CD8-positive, alpha-beta memory T cell (primary cell): ENCODE data around the gene TTC38. TPM values are rescaled to one million over a fixed set of nuclear protein-coding genes. Genes with fewer than 3 reads are reported as not detected.

Experiments used
- CTCF ChIA-PET: fragments of 350-600 bp; sonication (Branson Sonifier 250); formaldehyde crosslinking; loops from one replicate; lab custom pipeline; 2021; ENCODE audit warnings: antibody characterized with exemption; lab: Charles Lee
- POLR2A ChIA-PET: fragments of 350-600 bp; sonication (Branson Sonifier 250); formaldehyde crosslinking; loops from one replicate; lab custom pipeline; 2021; ENCODE audit warnings: antibody characterized with exemption; lab: Charles Lee
- DNase-seq, 5 donors: peaks; one replicate each; pipeline versions ENCODE4 v3.0.0 to v3.0.0-alpha.2; 2020 to 2022; ENCODE audit warnings: mixed read lengths in 1 of 5
- H3K27ac ChIP-seq: one replicate; pipeline ENCODE4 v1.7.0; 2013; ENCODE audit warnings: low read depth, mild to moderate bottlenecking, low read length, moderate library complexity
- H3K27me3 ChIP-seq: 2 replicates; pipeline ENCODE4 v1.7.0; 2013; ENCODE audit warnings: low read length, mild to moderate bottlenecking; ENCODE audit not compliant: insufficient read depth, poor library complexity, severe bottlenecking
- H3K36me3 ChIP-seq: 2 replicates; pipeline ENCODE4 v1.7.0; 2013; ENCODE audit warnings: mild to moderate bottlenecking, low read length, moderate library complexity; ENCODE audit not compliant: insufficient read depth
- H3K4me1 ChIP-seq: 2 replicates; pipeline ENCODE4 v1.7.0; 2013; ENCODE audit warnings: mild to moderate bottlenecking, low read length, moderate library complexity; ENCODE audit not compliant: insufficient read depth
- H3K4me3 ChIP-seq: 2 replicates; pipeline ENCODE4 v1.7.0; 2013; ENCODE audit warnings: mild to moderate bottlenecking, low read length
- H3K9me3 ChIP-seq: 2 replicates; pipeline ENCODE4 v1.7.0; 2013; ENCODE audit warnings: mild to moderate bottlenecking, low read length
- H3K27ac Mint-ChIP-seq, 8 donors: one replicate each; pipeline ENCODE4 v1.8.0; 2020 to 2021; ENCODE audit warnings: mixed read lengths in 8 of 8, mild to moderate bottlenecking in 6 of 8, inconsistent platforms in 3 of 8, moderate library complexity in 3 of 8
- H3K27me3 Mint-ChIP-seq, 2 donors: one replicate each; pipeline ENCODE4 v1.8.0; 2020 to 2021; ENCODE audit warnings: mixed read lengths in 2 of 2, mild to moderate bottlenecking in 1 of 2, moderate library complexity in 1 of 2
- H3K36me3 Mint-ChIP-seq, 3 donors: one replicate each; pipeline ENCODE4 v1.8.0; 2020 to 2021; ENCODE audit warnings: mixed read lengths in 3 of 3, inconsistent platforms in 1 of 3, mild to moderate bottlenecking in 1 of 3
- H3K4me1 Mint-ChIP-seq, 3 donors: one replicate each; pipeline ENCODE4 v1.8.0; 2020 to 2021; ENCODE audit warnings: mixed read lengths in 3 of 3, inconsistent platforms in 1 of 3, mild to moderate bottlenecking in 1 of 3
- H3K4me3 Mint-ChIP-seq, 7 donors: one replicate each; pipeline ENCODE4 v1.8.0; 2020 to 2021; ENCODE audit warnings: mixed read lengths in 7 of 7, mild to moderate bottlenecking in 6 of 7, moderate library complexity in 4 of 7, inconsistent platforms in 2 of 7
- H3K9me3 Mint-ChIP-seq, 5 donors: one replicate each; pipeline ENCODE4 v1.8.0; 2020 to 2022; ENCODE audit warnings: mixed read lengths in 5 of 5, mild to moderate bottlenecking in 3 of 5, moderate library complexity in 2 of 5, inconsistent platforms in 1 of 5
- polyA plus RNA-seq: library from polyadenylated mRNA; unstranded; fragments of 300-500 nt; fragmentation: Illumina TruSeq; gene quantifications from one replicate; pipeline ENCODE4 v1.2.3, GENCODE V29; 2021
- total RNA-seq, 2 experiments: library from RNA; stranded (reverse); gene quantifications; one replicate each; pipeline ENCODE4 v1.2.3, GENCODE V29; 2021

TTC38 gene
- total and polyA plus RNA-seq, 3 experiments from 2014 or later, result 15.6 to 20.0 (median 17.4) TPM

DNA sequence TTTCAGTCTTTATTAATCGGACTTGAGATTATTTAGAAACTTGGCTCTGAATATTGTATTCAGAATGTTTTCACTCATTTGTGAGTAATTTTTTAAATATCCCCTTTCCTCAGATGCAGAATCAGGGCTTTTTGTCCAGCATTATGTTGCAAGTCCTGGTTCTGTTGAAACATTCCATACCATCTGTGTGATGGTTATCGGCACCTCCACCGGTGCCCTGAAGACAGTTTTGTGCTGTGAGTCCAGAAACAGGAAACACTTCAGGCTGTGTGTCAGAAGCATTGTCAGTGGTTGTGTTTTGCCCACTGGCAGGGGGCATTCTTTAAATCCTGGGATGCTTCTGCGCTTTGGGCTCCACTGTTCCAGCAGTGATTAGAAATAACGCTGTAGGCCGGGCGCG is 38.1 kb upstream of the TTC38 start:
- Histone ChIP-seq H3K4me3 (no peak overlapping the region), H3K9me3 (no peaks in the 10 kb centered on the region), H3K27me3 (no peaks in the 10 kb centered on the region), H3K27ac (no peak overlapping the region), H3K4me1 (no peaks in the 10 kb centered on the region), H3K36me3 (no peaks in the 10 kb centered on the region)
- Mint-ChIP-seq H3K9me3 (no peaks in the 10 kb centered on the region), H3K4me3 (no peak overlapping the region), H3K27ac (no peak overlapping the region), H3K36me3 (peaks cover 4 to 15% (median 7%) of the 10 kb centered on the region in 3 donors), H3K4me1 (no peaks in the 10 kb centered on the region), H3K27me3 (peaks cover 0 to 2% of the 10 kb centered on the region in 2 donors)
- no peak for DNase-seq
- CTCF ChIA-PET, result no interaction called here
- POLR2A ChIA-PET, result no interaction called here

DNA sequence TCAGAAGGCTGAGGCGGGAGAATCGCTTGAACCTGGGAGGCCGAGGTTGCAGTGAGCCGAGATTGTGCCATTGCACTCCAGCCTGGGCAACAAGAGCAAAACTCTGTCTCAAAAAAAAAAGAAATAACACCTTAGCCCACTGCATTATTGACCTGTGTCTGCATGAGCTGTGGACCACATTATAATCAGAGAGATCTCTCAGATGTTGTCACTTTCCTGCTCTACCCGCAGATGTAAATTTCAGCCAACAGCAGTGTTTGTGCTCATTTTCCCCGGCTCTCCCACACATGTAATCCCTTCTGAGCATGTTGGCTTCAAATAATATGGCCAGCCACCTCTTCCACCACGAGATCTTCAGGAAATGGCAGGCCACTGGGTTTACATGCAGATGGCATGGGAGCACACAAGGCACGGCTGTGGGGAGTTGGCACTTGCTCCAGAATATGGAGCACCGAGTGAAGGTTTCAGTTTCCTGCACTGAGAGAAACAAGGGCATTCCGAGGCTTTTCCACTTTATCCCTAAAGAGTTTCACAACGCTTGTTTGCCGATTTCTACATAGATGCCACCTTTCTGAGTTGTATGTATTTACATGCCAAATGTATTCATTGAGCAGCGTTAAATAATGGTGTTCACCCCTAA is 37.4 kb upstream of the TTC38 start:
- H3K36me3 ChIP-seq, result no peaks in the 10 kb centered on the region

DNA sequence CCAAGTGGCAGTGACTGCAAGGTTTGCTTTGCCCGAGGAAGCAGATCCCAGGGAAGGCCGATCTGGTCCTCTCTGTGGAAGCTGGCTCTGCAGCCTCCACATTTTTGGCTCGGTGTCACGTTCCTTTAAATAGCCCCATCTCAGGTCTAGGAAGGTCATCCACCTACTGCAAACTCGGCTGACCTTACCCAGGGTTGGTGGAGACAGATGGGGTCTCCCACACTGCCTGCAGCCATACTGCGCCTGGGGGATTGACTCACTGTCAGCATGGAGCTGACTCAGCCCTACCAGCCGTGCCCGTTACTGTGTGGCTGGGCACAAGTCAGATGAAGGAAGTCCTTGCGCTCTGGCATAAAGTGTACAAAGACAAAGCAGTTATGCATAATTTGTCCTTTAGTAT is 34.6 kb upstream of the TTC38 start:
- H3K27ac Mint-ChIP-seq, result no peak overlapping the region
- H3K9me3 ChIP-seq, result no peaks in the 10 kb centered on the region
- no peaks in the 10 kb centered on the region for H3K36me3 ChIP-seq
- no peak for DNase-seq
- H3K4me1 Mint-ChIP-seq, result peaks cover 0 to 2% (median 0%) of the 10 kb centered on the region in 3 donors
- H3K36me3 Mint-ChIP-seq, result peaks cover 0 to 38% (median 14%) of the 10 kb centered on the region in 3 donors
- no peak overlapping the region for H3K4me3 Mint-ChIP-seq
- ChIA-PET CTCF (no interaction called here), POLR2A (no interaction called here)
- H3K27me3 Mint-ChIP-seq, result no peaks in the 10 kb centered on the region
- H3K27me3 ChIP-seq, result no peaks in the 10 kb centered on the region
- H3K4me1 ChIP-seq, result no peaks in the 10 kb centered on the region
- H3K4me3 ChIP-seq, result no peak overlapping the region
- H3K9me3 Mint-ChIP-seq, result no peaks in the 10 kb centered on the region
- H3K27ac ChIP-seq, result no peak overlapping the region

More for the DNA sequence above, 37.4 kb upstream of the TTC38 start:
- H3K4me1 Mint-ChIP-seq, result no peaks in the 10 kb centered on the region
- no peaks in the 10 kb centered on the region for H3K9me3 Mint-ChIP-seq
- no peaks in the 10 kb centered on the region for H3K27me3 Mint-ChIP-seq
- Histone ChIP-seq H3K9me3 (no peaks in the 10 kb centered on the region), H3K27ac (no peak overlapping the region), H3K4me3 (no peak overlapping the region), H3K27me3 (no peaks in the 10 kb centered on the region), H3K4me1 (no peaks in the 10 kb centered on the region)
- H3K4me3 Mint-ChIP-seq, result no peak overlapping the region
- DNase-seq, result no peak
- CTCF ChIA-PET, result no interaction called here
- POLR2A ChIA-PET, result no interaction called here
- H3K27ac Mint-ChIP-seq, result no peak overlapping the region
- peaks cover 4 to 19% (median 12%) of the 10 kb centered on the region in 3 donors for H3K36me3 Mint-ChIP-seq

DNA sequence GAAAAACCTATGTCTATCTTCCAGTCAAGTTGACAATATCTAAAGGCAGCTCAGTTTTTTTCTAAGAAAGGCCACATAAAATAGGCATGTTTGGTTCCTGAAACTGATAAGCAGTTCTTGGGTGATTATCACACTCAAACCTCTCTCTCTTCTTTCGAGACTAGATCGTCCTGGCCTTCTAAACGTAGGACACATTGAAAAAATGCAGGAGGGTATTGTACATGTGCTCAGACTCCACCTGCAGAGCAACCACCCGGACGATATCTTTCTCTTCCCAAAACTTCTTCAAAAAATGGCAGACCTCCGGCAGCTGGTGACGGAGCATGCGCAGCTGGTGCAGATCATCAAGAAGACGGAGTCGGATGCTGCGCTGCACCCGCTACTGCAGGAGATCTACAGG is 32.8 kb upstream of the TTC38 start:
- Histone ChIP-seq H3K4me1 (peaks cover 8% of the 10 kb centered on the region), H3K9me3 (no peaks in the 10 kb centered on the region), H3K4me3 (no peak overlapping the region), H3K27ac (no peak overlapping the region), H3K36me3 (no peaks in the 10 kb centered on the region), H3K27me3 (no peaks in the 10 kb centered on the region)
- ChIA-PET POLR2A (interaction anchor here (1.0 kb wide), 1 partner anchor 15 kb away, joined by 3 read pairs; the partner anchor contains the start of gene CDPF1), CTCF (no interaction called here)
- no peak for DNase-seq
- Mint-ChIP-seq H3K4me3 (no peak overlapping the region), H3K4me1 (peaks cover 8 to 15% (median 11%) of the 10 kb centered on the region in 3 donors), H3K9me3 (no peaks in the 10 kb centered on the region), H3K36me3 (peaks cover 0 to 39% (median 14%) of the 10 kb centered on the region in 3 donors), H3K27me3 (no peaks in the 10 kb centered on the region), H3K27ac (peak overlapping the region in 1 of 8 donors; percentile 71)

DNA sequence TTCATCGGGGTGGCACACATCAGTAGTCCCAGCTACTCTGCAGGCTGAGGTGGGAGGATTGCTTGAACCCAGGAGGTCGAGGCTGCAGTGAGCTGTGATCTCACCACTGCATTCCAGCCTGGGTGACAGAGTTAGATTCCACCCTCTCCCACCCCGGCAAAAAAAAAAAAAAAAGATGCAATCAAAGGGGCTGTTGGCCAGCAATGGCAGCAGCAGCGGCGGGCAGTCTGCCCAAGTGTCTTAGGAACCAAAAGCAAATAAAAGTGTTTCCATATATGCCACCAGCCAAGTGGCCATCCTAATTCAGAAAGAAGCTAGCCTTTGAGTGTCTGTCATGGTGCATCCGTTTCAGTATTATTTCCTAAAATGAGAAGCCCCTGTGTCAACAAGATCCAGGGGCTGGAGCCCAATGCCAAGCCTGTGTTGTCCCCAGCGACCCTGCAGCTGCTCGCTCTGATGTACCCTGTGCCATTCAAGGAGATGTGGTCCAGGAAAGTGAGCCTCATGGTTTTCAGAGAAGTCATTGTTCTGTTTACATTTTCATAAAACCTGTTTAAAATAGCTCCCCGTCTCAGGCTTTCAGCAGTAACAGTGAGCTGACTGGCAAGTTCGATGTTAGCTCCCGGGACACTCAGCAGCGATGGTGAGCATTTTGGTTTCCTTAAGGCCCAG is 30.2 kb upstream of the TTC38 start:
- H3K27ac Mint-ChIP-seq, result no peak overlapping the region
- no peak overlapping the region for H3K27ac ChIP-seq

DNA sequence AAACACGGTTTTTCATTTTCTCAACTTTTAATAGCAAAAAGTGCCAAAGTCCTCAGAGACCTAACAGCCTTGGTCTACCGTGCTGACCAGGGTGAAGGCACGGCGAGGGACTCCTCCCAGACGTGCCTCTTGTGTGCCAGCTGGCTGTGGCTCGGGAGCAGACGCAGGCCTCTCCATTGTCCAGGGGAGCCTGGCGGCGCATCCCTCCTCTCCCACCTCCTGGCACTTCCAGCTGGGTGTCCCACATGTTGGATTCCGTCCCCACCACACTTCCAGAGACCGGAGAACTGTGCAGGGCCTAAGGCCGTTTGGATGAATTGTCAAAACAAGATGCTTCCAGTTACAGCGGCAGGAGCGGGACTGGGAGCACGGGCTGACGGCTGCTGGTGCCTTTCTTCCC is 29.3 kb upstream of the TTC38 start:
- H3K27me3 Mint-ChIP-seq, result no peaks in the 10 kb centered on the region
- peaks cover 12 to 23% (median 19%) of the 10 kb centered on the region in 3 donors for H3K4me1 Mint-ChIP-seq
- H3K9me3 ChIP-seq, result no peaks in the 10 kb centered on the region
- no peak overlapping the region for H3K4me3 ChIP-seq
- no peak for DNase-seq
- ChIA-PET POLR2A (no interaction called here), CTCF (no interaction called here)
- H3K4me1 ChIP-seq, result peaks cover 19% of the 10 kb centered on the region
- H3K4me3 Mint-ChIP-seq, result no peak overlapping the region
- H3K27ac ChIP-seq, result no peak overlapping the region
- H3K27ac Mint-ChIP-seq, result peak overlapping the region in 2 of 8 donors; percentile 16 to 92
- no peaks in the 10 kb centered on the region for H3K9me3 Mint-ChIP-seq
- peaks cover 0 to 40% (median 14%) of the 10 kb centered on the region in 3 donors for H3K36me3 Mint-ChIP-seq
- H3K36me3 ChIP-seq, result no peaks in the 10 kb centered on the region
- no peaks in the 10 kb centered on the region for H3K27me3 ChIP-seq

More for the DNA sequence above, 30.2 kb upstream of the TTC38 start:
- POLR2A ChIA-PET, result no interaction called here
- no peaks in the 10 kb centered on the region for H3K27me3 ChIP-seq
- H3K4me3 ChIP-seq, result no peak overlapping the region
- Mint-ChIP-seq H3K36me3 (peaks cover 0 to 33% (median 14%) of the 10 kb centered on the region in 3 donors), H3K27me3 (no peaks in the 10 kb centered on the region), H3K4me1 (peaks cover 12 to 23% (median 19%) of the 10 kb centered on the region in 3 donors), H3K9me3 (no peaks in the 10 kb centered on the region), H3K4me3 (no peak overlapping the region)
- no peak for DNase-seq
- H3K9me3 ChIP-seq, result no peaks in the 10 kb centered on the region
- no peaks in the 10 kb centered on the region for H3K36me3 ChIP-seq
- H3K4me1 ChIP-seq, result peaks cover 19% of the 10 kb centered on the region
- CTCF ChIA-PET, result no interaction called here

DNA sequence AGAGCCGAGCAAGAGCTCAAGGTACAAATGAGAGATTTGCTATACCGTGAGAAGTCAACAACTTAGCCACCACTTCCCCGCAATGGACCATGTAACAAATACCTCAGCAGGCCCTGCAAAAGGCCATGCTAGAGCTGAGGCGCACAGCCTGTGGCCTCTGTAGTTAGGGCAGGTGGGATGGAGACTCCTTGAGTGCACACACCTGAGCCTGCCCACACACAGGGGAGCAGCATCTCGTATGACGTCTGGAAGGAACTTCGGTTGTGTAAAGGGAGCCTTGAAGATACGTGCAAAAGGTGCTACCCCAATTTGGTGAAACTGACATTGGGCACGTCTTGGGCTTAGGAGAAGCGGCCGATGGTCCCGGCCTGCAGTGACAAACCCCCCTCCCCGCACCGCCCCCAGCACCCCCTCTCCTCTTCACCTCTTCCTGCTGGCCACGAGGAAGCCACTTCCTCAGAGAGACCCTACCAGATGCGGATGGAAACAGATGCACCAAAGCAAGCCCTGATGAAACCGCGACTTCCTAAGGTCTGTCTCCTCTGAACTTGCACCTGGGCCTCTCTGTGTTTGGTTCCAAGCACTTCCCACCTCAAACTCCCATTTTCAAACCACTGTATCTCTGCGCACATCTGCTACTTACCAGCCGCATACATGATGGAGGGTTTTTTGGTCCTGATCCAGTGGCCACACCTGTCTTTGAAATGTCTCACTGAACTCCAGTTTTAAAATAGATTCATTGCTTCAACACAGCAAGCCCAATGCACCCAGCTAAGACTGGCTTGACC is 28.4 kb upstream of the TTC38 start:
- Mint-ChIP-seq H3K36me3 (peaks cover 0 to 47% (median 17%) of the 10 kb centered on the region in 3 donors), H3K4me1 (peaks cover 12 to 23% (median 19%) of the 10 kb centered on the region in 3 donors), H3K27me3 (no peaks in the 10 kb centered on the region), H3K27ac (peak overlapping the region in 7 of 8 donors; percentile 41 to 89 (median 71)), H3K9me3 (no peaks in the 10 kb centered on the region), H3K4me3 (peak overlapping the region; percentile 26 to 78 (median 52))
- POLR2A ChIA-PET, result no interaction called here
- no peaks in the 10 kb centered on the region for H3K36me3 ChIP-seq
- H3K9me3 ChIP-seq, result no peaks in the 10 kb centered on the region
- H3K4me3 ChIP-seq, result peak overlapping the region; percentile 27
- CTCF ChIA-PET, result no interaction called here
- no peaks in the 10 kb centered on the region for H3K27me3 ChIP-seq
- H3K4me1 ChIP-seq, result peaks cover 19% of the 10 kb centered on the region
- DNase-seq, result peak in 2 of 5 donors; percentile 11 to 24
- H3K27ac ChIP-seq, result no peak overlapping the region
